Measurements from ENCODE around the gene BBS7. TPM values are rescaled to one million over a fixed set of nuclear protein-coding genes. Genes with fewer than 3 reads are reported as not detected.

BBS7 gene
- polyA plus RNA-seq, 2 of the 4 experiments (the other 2 are of a cell fraction): 12.6 to 17.7 TPM

GRCh38 chr4:121806411-121806810 lies 63.9 kb downstream of the BBS7 start:
- no peak for FAIRE-seq
- no peak for ATAC-seq
- no peak for DNase-seq (ENCODE audit: low read depth in 1 of 2, low spot score in 1 of 2)
- Histone ChIP-seq H3K4me1 (0 out of 3 replicates have a peak, but pooled peaks cover 6% of the 10 kb centered on the region), H3K9me3 (no peaks in the 10 kb centered on the region), H3K4me3 (no peak overlapping the region), H3K27ac (no peak overlapping the region), H3K4me2 (no peak overlapping the region)
- CTCF ChIA-PET: interaction anchor here (1.0 kb wide), 1 partner anchor 25 kb away, joined by 5 read pairs; no protein-coding TSS in a partner anchor
- TF ChIP-seq CEBPB (IDR thresholded peaks at IDR 0.05) (no peak), EHMT2 (IDR thresholded peaks at IDR 0.05; ENCODE audit: low read depth) (no peak), USF2 (IDR thresholded peaks at IDR 0.05) (no peak), MAFK (IDR thresholded peaks at IDR 0.05; ENCODE audit: partially characterized antibody) (no peak), ZSCAN20 (CRISPR knock-in tag; IDR thresholded peaks at IDR 0.05) (no peak), SMC3 (IDR thresholded peaks at IDR 0.05) (no peak), NFE2L2 (conservative IDR thresholded peaks at IDR 0.05; ENCODE audit: low read length) (no peak)
- 94% methylated on average over 4 of the region's 4 CpGs for WGBS (ENCODE audit: missing lambda C conversion rate)
- POLR2A ChIA-PET: interaction anchor here (0.7 kb wide), 1 partner anchor 1740 kb away, joined by 4 read pairs; the partner anchor contains the start of gene MAD2L1

DNA sequence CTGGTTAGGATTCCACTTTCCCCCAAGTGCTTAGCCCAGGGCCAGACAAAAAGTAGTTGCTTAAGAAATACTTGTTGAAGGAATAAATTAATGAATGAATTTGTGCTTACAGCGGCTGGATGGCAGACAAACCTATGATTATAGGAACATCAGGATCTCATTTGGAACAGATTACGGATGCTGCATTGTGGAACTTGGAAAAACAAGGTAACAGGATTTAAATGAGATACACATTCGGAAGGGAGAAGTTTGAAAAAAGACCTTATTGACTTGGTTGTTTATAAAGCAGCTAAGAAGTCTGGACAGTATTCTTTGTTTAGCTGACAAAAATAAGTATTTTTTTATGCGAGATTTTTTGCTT lies 68.6 kb downstream of the BBS7 start:
- POLR2A ChIA-PET: interaction anchor here (0.6 to 1.6 kb wide), 5 partner anchors 11 to 69 kb away, joined by 3 to 7 read pairs (median 3); partner anchors contain the start of gene SMIM43
- under 1% methylated on average over 4 of the region's 4 CpGs for WGBS (ENCODE audit: missing lambda C conversion rate)
- peak overlapping the region; percentile 91 to 94 for H3K27ac ChIP-seq

More for the DNA sequence above, 68.6 kb downstream of the BBS7 start:
- H3K4me2 ChIP-seq: peak overlapping the region; percentile 82
- no peaks in the 10 kb centered on the region for H3K9me3 ChIP-seq
- TF ChIP-seq, protein P1, sequence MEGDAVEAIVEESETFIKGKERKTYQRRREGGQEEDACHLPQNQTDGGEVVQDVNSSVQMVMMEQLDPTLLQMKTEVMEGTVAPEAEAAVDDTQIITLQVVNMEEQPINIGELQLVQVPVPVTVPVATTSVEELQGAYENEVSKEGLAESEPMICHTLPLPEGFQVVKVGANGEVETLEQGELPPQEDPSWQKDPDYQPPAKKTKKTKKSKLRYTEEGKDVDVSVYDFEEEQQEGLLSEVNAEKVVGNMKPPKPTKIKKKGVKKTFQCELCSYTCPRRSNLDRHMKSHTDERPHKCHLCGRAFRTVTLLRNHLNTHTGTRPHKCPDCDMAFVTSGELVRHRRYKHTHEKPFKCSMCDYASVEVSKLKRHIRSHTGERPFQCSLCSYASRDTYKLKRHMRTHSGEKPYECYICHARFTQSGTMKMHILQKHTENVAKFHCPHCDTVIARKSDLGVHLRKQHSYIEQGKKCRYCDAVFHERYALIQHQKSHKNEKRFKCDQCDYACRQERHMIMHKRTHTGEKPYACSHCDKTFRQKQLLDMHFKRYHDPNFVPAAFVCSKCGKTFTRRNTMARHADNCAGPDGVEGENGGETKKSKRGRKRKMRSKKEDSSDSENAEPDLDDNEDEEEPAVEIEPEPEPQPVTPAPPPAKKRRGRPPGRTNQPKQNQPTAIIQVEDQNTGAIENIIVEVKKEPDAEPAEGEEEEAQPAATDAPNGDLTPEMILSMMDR (IDR thresholded peaks at IDR 0.05): no peak
- TF ChIP-seq REST (IDR thresholded peaks at IDR 0.05) (no peak), MYC (IDR thresholded peaks at IDR 0.05; ENCODE audit: borderline replicate concordance, low read length) (no peak), HOXB5 (CRISPR knock-in tag; IDR thresholded peaks at IDR 0.05) (no peak), POLR2A (IDR thresholded peaks at IDR 0.05; ENCODE audit: low read length) (no peak), KDM5A (IDR thresholded peaks at IDR 0.05) (no peak), HOXB13 (CRISPR knock-in tag; IDR thresholded peaks at IDR 0.05; ENCODE audit: low read depth) (no peak), RCOR1 (IDR thresholded peaks at IDR 0.05; ENCODE audit: low read depth, low read length) (no peak), FOSL2 (IDR thresholded peaks at IDR 0.05) (no peak), FOSL2 (CRISPR knock-in tag; IDR thresholded peaks at IDR 0.05) (no peak)
- CTCF ChIA-PET: no interaction called here
- ATAC-seq (no peak), FAIRE-seq (no peak), DNase-seq (ENCODE audit: low read depth in 1 of 2, low spot score in 1 of 2) (no peak)
- 0 out of 3 replicates have a peak, but pooled peaks cover 11% of the 10 kb centered on the region for H3K4me1 ChIP-seq
- H3K4me3 ChIP-seq: peak overlapping the region; percentile 98
